T1000 (cell line): Measurements from ENCODE around the gene BROX.
"Not testable (repeated sequence)": the region's sequence is repeated elsewhere in the genome, so short reads cannot be mapped to it uniquely, and the experiment has no call there.

Experiments used
- DNase-seq: peaks from one replicate; lab custom pipeline; 2025; ENCODE audit warnings: mixed read lengths; lab: John Stamatoyannopoulos, UW

Gene BROX, protein sequence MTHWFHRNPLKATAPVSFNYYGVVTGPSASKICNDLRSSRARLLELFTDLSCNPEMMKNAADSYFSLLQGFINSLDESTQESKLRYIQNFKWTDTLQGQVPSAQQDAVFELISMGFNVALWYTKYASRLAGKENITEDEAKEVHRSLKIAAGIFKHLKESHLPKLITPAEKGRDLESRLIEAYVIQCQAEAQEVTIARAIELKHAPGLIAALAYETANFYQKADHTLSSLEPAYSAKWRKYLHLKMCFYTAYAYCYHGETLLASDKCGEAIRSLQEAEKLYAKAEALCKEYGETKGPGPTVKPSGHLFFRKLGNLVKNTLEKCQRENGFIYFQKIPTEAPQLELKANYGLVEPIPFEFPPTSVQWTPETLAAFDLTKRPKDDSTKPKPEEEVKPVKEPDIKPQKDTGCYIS

DNA sequence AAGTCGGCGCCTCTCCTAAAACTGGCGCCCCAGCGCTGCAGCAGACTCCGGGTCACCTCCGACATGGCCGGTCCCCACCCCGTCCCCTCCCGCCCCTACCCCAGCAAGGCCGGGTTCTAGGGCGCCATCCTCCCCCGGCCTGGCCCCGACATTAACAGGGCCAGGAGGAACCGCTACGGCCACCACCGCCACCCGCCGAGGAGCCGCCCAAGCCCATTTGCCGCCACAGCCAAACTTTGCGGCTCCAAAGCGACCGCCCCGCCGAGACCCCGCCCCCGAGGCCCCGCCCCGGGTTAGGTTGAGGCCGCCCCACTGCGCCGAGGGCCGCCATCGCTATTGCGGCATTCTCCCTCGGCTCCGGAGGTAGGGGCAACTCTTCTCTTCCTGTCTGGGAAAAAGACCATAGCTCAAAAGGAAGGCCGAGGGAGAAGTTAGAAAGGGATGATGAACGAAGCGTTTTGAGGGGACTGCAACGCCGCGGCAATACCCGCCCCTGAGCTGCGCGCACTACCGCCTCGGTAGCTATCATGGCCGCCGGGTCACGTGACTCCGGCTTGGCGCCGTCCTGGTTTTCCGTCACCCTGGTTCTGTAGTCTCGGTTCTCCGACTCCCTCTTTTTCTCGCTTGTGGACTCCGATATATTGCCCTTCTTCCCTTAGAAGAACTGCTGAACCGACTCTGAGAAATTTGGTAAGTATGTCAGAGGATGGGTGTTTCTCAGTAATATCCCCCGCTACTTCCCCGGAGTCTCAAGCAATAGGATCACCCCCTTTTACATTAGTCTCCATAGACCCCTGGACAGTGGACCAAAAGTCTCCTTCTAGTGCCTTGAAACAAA is at the start of gene BROX, which contains the start of gene AIDA:
Gene BROX, plus strand, starts transcription at position 312 of the 838 bp plus-strand sequence. CDS start 3,136 bp downstream, outside the sequence.
Gene AIDA, minus strand, starts transcription at position 239 of the 838 bp plus-strand sequence. Its CDS starts 174 bp downstream, at position 65.
- DNase-seq = peak; percentile 88

DNA sequence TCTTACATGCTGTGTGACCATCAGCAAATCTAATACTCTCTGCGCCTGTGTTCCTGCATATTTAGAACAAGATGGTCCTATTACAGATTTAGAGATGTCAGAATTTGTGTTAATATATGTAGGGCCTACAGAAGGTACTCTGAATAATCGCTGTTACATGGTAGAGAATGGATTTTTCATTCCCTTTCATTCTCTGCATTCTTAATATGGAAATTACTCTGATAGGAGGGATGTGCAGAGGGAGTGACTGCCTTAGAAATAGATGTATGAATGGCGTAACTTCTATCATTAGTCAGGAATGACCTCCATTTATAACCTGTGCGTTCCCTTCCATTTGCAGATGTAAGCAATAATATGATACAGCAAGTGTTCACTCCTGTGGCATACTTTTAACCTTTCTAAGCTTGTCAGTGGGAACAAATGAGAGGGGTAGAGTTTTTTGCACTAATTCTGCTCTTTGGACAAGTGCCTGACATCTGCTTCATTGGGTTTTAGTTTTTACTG is 48.9 kb upstream of the BROX start:
- DNase-seq = no peak

DNA sequence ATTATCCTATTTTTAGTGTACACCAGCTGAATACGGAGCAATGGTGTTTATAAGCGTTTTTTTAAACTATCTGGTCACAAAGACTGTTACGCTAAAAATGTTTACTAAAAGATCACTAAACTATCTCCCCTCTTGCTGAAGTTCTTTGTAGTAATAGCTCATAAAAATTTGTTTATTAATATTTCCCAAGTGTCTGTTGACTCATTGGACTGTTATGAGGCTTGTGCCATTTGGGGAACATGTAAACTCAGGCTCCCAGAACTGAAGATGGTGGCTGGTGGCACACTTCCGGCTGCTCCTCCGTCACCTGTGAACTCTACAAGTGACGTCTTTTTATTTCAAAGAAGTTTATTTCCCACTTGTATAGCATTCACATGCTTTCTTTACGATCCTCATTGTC is 46.4 kb upstream of the BROX start:
- DNase-seq = no peak

DNA sequence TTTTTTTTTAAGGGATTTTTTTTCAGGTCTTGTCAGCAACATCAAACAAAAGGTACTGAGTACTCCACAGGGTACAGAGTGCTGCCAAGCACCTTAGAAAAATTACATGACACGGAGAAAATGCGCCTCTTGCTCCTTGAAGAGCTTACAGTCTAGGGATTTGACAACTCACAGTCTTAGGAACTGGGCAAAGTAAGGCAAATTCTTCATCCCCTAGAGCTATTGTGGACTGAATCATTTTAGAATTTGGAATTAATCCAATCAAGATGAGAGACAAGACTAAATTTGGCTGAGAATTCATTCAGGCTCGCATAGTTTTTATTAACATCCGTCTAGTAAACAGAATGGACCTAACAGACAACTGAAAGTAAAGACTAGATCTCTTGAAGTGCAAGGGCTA is 44.2 kb upstream of the BROX start:
- not testable (repeated sequence) for DNase-seq

GRCh38 chr1:222669107-222669506 is 43.3 kb upstream of the BROX start:
- DNase-seq = not testable (repeated sequence)

- no peak for DNase-seq
Measured at GRCh38 chr1:222670110-222670509, 42.3 kb upstream of the BROX start.

DNA sequence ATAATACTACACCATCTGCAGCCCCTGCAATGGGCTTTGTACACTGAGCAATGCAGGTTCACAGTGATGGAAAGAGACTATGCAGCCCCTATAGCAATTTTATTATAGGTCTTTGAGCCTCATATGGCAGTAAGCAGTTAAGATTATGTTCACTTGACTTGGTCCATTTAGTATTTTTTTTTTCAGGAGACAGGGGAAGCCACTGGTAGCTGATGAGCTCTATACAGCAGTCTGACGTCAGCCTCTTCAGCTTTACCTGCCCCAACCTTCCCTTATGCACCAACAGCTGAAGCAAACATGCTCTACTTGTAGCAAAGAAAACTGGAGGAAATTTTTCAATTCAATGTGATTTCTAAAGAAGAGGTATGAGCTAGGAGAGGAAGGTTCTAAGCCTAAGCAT is 32.3 kb upstream of the BROX start:
- DNase-seq = no peak

- no peak for DNase-seq
Measured at GRCh38 chr1:222691016-222691415, 21.3 kb upstream of the BROX start.

DNA sequence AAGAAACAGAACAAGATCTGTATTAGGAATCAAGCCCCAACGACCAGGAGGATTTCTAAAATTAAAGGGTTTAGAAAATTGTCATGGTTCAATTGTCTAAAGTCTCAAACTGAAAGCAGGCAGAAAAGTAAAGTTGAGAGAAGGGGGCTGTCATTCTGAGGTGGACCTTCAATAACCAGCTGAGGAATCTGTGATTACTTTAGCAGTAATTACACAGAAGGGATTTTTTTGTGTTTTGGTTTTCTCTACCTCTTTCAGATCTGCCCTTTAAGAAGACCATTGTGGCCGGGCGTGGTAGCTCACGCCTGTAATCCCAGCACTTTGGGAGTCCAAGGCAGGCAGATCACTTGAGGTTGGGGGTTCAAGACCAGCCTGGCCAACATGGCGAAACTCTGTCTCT is 17.4 kb upstream of the BROX start:
- no peak for DNase-seq

GRCh38 chr1:222696741-222697140 is 15.6 kb upstream of the BROX start:
- DNase-seq = no peak

DNA sequence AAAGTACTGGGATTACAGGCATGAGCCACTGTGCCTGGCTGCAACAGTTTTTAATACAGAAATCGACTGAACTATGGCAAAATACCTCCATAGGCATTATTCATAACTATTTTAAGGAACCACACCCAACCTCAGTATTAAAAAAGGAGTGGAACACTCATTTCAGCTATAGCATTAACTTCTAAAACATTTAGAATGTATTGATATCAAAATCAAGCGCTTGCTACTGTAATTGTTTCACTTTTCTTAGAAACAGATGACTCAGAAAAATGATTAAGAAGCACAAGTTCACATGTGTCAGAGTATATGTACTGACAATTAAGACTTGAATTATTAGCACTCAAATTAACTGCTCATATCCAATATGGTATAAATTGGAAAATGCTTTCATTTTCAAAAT is 15.2 kb upstream of the BROX start:
- no peak for DNase-seq

GRCh38 chr1:222697826-222698225 is 14.5 kb upstream of the BROX start:
- no peak for DNase-seq

DNA sequence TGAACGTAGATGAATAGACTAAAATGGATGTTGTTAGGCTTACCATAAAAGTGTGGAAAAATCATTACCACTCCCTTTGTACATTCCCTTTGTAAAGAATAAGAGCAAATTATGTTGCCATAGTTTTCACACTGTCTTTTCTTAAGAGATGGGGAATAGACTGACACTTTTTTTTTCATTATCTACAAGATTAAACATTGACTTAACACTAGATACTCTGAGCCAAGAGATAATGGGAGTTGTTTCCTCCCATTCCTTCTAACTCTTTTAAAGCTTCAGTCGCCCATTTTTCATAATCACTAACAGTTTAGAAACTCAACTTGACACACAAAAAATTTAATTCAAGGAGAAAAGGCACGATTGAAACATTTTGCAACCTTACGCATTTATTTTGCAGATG is 10.2 kb upstream of the BROX start:
- DNase-seq = no peak

- no peak for DNase-seq
Measured at GRCh38 chr1:222704260-222704659, 8.1 kb upstream of the BROX start.

- DNase-seq = no peak
Measured at GRCh38 chr1:222706815-222707214, 5.5 kb upstream of the BROX start.

- DNase-seq = no peak
Measured at GRCh38 chr1:222709700-222710153, 2.6 kb upstream of the BROX start.

DNA sequence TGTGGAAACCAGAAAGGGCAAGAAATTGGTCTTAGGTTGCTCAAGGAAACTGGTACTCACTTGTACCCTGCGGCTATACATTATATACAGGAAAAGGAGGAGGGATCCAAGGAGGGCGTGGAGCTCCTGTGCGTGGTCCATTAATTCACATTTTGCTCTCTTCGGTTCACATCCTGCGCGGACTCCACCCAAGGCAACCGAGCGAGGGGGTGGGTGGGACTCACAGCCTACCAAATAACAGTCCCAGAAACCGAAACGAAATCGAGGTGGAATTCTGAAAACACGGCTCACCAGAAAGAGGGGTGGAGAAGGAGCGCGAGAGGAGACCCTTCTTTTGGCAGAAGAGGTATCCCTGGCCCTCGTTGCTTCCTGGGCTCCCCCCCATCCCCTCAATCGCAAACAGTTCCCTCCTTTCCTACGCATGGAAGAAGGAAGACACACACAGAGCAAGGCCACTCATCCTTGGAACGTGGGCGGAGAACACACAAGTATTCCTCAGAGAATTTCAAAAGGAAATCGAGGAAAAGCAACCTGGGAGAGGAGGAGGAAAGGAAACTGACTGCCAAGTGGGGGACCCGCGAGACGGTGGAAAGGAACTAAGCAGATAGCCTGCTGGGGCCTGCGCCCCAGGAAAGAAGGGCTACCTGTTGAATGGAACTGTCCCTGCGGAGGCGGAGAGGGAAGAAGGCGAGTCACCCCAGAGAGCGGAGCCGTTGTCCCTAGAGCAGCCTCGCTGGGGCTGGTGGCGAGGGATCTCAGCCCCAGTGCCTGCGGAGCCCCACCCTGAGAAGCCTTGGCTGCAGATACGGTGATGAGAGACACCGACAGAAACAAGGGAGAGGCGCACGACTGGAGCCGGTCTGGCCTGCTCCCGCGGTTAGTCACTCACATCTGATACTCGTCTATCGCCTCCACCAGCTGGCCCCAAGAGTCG is 778 bp upstream of the BROX start:
- peak; percentile 45 for DNase-seq

GRCh38 chr1:222713091-222713961 is 962 bp downstream of the BROX start:
- DNase-seq = peak; percentile 87

DNA sequence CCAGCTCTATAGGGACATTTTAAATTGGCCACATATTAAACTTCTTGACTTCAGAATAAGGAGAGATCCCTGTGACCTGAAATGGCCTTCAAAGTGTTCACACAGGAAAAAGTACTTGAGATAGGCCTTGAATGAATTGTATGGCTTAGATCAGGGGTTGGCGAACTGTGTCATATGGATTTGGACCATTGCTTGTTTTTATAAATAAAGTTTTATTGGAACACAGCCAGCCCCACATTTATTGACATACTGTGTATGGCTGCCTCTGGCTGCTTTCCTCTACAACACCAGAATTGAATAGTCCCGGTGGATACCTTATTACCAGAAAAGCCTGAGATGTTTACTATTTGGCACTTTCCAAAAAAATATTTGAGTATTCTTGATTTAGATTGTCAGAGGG is 4.0 kb downstream of the BROX start:
- DNase-seq = no peak

DNA sequence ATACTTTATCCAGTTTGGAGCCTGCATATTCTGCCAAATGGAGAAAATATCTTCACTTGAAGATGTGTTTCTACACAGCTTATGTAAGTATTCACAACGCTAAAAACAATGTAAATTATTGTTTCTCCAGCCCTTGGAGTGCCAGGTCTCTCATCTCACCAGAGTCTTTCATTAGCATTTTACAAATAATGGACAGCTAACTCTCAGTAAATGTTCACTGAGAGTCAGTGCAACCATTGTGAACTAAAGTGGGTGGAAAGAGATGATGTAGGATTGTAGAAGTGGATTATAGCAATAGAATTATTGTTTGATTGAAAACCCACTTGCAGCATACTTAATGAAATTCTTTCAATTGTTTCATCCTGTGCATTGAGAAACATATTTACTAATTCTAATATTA is 16.4 kb downstream of the BROX start:
- no peak for DNase-seq

GRCh38 chr1:222730866-222731265 is 18.5 kb downstream of the BROX start:
- no peak for DNase-seq
